ENCODE measurements around the gene ADCY5.

DNA sequence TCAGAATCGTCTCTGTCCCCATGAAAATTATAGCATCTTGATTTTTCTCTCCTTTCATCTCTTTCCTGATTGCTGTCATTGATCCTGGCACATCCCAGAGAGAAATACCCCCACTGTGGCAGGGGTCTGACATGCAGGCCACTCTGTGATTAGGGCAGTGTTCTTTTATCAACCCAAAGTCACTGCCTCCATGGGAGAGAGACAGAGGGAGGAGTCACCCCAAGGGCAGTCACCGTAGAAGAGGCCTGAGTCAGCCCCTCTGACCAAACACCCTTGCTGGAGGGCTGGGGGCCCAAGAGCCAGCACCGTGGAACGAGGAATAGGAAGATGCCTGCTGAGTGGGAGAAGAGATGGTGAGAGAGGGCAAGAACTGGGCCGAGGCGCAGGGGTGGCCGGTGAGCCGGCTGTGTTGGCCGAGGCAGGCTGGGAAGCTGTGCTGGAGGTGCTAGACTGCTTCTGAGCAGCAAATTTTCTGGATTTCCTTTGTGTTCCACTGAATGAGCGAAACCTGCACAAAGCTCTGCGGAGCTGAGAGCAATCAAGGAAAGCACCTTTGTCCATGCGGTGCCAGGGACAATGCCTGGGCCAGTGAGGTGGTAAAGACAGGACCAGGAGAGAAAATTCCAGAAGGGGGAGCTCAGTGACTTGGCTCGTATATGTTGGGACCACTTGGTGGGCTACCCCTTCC is 103.8 kb downstream of the ADCY5 start:
- TF ChIP-seq, protein P1, sequence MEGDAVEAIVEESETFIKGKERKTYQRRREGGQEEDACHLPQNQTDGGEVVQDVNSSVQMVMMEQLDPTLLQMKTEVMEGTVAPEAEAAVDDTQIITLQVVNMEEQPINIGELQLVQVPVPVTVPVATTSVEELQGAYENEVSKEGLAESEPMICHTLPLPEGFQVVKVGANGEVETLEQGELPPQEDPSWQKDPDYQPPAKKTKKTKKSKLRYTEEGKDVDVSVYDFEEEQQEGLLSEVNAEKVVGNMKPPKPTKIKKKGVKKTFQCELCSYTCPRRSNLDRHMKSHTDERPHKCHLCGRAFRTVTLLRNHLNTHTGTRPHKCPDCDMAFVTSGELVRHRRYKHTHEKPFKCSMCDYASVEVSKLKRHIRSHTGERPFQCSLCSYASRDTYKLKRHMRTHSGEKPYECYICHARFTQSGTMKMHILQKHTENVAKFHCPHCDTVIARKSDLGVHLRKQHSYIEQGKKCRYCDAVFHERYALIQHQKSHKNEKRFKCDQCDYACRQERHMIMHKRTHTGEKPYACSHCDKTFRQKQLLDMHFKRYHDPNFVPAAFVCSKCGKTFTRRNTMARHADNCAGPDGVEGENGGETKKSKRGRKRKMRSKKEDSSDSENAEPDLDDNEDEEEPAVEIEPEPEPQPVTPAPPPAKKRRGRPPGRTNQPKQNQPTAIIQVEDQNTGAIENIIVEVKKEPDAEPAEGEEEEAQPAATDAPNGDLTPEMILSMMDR (IDR thresholded peaks at IDR 0.05), result no peak
- no peak for TF ChIP-seq POLR2A (IDR thresholded peaks at IDR 0.05)

All from lower leg skin (tissue), 3 donors.